Prostate gland (tissue), 2 donors: ENCODE results near the gene DUS1L.

ENCODE experiments used
- POLR2A ChIP-seq: fragments of 450-650 bp; IDR thresholded peaks from one replicate; pipeline ENCODE4 v1.6.1; 2016; ENCODE audit warnings: antibody characterized with exemption, mild to moderate bottlenecking
- POLR2AphosphoS5 ChIP-seq: sonication (generic); formaldehyde crosslinking; IDR thresholded peaks from one replicate; pipeline ENCODE4 v1.6.1; 2017; ENCODE audit warnings: antibody characterized with exemption
- TF ChIP-seq, protein P1 (sequence below), 4 experiments: fragments of 200-600 bp in 2 of 4; fragments of 450-650 bp in 2 of 4; sonication (generic) in 2 of 4; IDR thresholded peaks; 1 replicate in 3 of 4; 2 replicates in 1 of 4; pipeline ENCODE4 v1.5.1; 2016 to 2019; ENCODE audit warnings: antibody characterized with exemption in 4 of 4, mild to moderate bottlenecking in 2 of 4, moderate library complexity in 2 of 4

GRCh38 chr17:82065638-82066303 is at the start of gene DUS1L:
- TF ChIP-seq, protein P1, sequence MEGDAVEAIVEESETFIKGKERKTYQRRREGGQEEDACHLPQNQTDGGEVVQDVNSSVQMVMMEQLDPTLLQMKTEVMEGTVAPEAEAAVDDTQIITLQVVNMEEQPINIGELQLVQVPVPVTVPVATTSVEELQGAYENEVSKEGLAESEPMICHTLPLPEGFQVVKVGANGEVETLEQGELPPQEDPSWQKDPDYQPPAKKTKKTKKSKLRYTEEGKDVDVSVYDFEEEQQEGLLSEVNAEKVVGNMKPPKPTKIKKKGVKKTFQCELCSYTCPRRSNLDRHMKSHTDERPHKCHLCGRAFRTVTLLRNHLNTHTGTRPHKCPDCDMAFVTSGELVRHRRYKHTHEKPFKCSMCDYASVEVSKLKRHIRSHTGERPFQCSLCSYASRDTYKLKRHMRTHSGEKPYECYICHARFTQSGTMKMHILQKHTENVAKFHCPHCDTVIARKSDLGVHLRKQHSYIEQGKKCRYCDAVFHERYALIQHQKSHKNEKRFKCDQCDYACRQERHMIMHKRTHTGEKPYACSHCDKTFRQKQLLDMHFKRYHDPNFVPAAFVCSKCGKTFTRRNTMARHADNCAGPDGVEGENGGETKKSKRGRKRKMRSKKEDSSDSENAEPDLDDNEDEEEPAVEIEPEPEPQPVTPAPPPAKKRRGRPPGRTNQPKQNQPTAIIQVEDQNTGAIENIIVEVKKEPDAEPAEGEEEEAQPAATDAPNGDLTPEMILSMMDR (IDR thresholded peaks at IDR 0.05): peak in 2 of 4 experiments; percentile 7 to 24
- TF ChIP-seq POLR2AphosphoS5: peak; percentile 64
- no peak for TF ChIP-seq POLR2A
